HG03103 (cell line): Measurements from ENCODE around the gene ISG20.
"Not testable (repeated sequence)": the region's sequence is repeated elsewhere in the genome, so short reads cannot be mapped to it uniquely, and the experiment has no call there.

Experiments
- ATAC-seq: cut with Tn5 transposase; IDR thresholded peaks from one replicate; pipeline ENCODE4 v1.9.1; 2021; ENCODE audit warnings: low read depth; ENCODE audit not compliant: unreplicated experiment

The ISG20 gene

DNA sequence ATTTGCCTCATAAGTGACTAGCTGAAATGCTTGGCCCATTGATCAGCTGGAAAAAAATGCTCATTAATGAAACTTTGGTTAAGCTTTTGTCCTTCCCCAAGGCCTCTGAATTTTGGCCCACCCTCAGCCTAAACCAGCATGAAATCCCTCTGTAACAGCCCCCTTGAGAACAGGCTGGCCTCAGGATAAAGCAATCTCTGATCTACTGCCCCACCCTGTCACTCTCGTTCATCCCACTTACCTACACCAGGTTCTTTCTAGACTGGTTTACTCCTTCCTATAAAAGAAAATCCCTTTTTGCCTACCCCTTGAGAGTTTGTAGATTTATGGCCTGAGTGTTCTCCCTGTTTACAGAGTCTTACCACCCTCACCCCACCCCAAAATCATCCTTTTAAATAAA, 21.0 kb upstream of the ISG20 start:
- no peak for ATAC-seq

DNA sequence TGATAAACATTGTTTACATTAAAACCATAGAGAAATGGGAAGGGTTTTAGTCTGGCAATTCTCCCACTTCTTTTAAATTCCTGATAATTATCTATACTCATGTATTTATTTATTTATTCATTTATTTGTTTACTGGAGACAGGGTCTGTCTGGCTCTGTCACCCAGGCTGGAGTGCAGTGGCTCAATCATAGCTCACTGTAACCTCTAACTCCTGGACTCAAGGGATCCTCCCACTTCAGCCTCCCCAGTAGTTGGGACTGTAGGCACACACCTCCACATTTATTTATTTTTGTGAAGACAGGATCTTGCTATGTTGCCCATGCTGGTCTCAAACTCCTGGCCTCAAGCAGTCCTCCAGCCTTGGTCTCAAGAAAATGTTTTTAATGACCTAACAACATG, 20.1 kb upstream of the ISG20 start:
- no peak for ATAC-seq

DNA sequence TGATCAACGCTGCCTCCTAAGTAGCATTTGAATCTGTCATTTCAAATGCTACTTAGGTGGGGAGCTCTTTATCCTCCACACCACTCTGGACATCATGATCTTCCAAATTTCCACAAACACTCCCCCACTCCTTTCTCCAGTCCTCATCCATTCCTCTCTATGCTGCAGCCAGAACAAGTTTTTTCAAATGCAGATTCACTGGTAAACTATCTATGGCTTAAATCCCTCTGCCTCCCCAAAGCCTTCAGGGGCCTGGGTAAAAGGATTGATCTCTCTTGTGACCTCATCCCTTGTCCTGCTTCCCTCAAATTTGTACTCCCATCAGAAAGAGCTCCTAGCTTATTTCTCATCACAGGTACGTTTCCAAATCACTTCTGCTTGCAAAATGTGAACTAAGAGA, 19.0 kb upstream of the ISG20 start:
- ATAC-seq, result no peak

DNA sequence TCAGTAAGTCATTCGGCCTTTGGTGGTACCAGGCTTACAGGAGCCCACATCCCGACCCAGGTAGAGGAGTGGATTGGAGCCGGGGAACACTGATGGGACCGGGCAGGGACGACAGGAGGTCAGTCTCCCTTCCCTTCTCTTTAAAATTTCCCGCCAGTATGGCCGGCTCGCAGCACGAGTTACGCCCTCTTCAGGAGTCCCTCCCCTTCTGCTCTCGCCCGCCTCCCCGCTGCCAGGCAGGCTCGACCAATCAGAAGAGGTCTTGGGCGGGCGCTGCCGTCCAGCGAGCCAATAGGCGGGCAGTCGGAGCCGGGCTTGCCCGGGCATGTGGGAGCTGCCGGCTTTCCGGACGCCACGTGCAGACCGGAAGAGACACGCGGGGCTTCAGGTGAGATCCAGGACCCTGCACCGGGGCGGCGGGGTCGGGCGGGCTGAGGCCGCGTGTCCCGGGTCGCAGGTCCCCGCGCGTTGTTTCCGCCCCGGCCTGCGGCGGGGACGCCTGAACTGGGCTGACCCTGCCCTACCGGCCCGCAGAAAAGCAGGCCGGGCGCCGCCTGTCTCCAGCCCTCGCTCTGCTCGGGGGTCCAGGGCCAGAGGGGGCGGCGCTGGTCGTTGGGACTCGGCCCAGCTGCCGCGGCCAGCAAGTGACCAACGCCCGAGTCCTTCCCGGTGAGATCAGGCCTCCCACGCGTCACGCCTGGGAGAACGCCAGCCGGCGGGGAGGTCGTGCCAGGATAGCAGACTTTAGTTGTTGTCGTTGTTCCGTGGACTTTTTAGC, 17.6 kb upstream of the ISG20 start, which contains the start of gene AEN:
AEN (plus strand) TSS at position 346 of the 778 bp plus-strand sequence. CDS start 4,870 bp downstream, outside the sequence.
- ATAC-seq, result peak; percentile 93

DNA sequence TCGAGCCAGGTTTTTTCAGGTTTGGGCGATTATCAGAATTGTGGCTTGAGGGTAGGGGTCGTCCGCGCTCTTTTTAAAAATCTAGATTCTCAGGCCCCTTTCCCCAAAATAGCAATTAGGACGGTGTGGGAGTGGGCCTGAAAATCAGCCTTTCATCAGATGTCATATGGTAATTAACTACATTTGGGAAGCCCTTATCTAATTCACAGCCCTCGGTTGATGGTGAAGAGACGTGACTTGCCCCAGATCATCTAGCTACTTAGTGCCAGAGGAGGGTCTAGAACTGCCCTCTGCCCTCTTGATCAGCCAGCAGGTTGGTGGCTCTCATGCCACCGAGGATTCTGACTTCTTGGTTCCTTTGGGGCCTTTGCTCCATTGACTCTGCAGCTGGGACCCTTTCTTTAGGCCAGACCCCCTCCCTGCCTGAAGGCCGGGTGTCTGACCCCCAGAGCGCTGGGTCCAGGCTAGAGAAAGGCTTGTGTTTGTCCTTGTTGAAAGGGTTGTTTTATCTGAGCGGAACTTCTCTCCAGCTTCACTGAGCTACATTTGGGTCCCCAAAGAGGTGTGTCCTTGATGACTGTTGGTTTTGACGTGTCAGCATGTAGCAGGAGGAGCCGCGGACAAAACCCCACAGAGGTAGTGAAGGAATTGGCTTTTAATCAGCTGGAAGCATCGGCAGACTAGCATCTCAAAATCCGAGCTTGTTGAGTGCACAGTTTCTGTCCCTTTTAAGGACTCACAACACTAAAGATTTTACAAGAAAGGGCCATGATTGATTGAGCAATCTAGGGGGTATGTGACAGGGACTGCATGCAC, 16.8 kb upstream of the ISG20 start:
- peak; percentile 31 for ATAC-seq

DNA sequence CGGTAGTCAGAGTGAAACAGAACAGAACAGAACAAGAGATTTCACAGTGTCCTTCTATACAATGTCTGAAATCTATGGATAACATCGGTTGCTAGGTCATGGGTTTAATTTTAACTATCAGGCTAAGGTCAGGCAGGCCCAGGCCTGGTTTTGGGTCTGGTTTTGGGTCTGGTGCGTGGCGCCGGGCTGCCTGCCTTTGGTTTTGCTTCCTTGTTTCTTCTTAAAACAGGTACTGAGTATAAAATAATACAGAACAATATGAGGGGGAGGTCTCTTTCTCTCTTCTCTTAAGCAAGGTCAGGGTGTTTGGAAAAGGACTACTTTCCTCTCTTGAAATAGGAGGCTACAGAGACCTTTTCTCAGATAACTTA, 16.2 kb upstream of the ISG20 start:
- ATAC-seq, result no peak

DNA sequence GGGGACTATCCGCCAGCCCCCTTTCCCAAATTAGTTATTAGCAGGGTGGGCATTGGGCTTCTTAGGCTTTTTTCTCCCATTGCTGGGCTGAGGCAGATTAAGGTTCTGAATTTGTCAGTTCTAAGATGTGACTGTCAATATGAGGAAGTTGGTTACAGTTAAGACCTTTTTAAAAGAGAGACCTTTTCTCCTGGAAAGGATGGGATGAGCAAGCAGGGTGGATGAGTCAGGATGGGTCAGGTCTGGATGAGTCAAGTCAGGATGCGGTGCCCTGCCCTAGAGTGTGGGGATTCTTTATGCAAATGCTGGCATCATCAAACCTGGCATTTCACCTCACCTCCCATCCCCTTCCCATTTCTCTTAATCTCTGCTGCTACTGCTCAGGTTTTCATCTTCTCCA, 15.8 kb upstream of the ISG20 start:
- no peak for ATAC-seq

DNA sequence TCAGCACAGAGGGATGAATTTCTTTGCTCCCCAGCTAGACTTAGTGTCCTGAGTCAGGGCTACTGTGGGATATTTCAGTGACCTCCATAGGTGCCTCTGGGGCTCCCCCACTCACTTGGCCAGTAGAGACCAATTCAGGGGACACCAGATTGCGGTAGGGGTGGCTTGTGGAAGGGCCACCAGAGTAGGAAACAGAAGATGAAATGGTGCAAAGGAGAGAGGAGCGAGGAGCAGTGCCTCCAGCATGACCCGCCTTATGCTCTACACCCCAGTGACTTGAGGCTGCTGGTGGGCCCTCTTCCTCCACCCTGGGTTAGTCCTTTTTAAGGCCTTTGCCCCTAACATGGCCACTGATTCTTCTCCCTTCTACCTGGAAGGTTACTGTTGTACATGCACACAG, 15.2 kb upstream of the ISG20 start:
- no peak for ATAC-seq

DNA sequence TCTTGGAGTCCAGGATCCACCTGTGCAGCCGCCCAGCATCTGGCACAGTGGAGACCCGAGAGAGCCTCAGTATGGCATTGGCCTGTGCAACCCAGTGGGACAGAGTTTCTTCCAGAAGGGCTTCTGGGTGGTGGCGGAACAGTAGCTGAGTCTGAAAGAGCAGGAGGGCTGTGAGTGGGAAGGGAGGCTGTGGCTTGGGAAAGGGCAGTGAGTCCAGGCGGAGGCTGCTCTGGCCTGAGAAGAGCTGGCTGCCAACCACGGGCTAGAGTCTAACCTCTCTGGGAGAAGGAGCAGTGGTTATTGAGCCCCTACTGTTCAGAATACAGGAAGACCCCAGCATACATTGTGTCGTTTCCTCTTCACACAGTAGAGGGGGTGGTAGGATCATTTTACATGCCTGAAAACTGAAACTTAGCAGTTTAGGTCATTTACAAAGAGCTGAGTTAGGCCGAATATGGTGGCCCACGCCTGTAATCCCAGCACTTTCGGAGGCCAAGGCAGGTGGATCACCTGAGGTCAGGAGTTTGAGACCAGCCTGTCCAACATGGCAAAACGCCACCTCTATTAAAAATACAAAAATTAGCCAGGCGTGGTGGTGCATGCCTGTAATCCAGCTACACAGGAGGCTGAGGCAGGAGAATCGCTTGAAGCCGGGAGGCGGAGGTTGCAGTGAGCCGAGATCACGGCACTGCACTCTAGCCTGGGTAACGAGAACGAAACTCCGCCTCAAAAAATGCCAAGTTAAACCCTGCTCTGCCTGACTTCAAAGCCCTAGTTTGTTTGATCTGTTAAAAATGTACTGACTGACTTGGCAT, 14.5 kb upstream of the ISG20 start:
- no peak for ATAC-seq

DNA sequence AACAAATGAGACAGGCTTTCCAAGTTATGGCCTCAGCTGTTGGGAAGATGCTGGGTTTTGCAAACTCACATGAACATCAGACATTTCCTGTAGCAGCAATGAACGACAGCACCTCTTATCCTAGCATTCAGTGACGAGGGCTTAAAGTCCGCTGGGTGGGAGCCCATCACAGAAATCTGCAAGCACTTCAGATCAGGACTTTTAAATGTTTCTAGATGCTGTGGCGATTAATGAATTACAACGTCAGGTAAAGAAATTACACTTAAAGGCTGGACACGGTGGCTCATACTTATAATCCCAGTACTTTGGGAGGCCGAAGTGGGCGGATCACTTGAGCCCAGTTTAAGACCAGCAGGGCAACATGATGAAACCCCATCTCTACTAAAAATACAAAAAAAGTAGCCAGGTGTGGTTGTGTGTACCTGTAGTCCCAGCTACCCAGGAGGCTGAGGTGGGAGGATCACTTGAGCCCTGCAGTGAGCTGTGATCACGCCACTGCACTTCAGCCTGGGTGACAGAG, 13.8 kb upstream of the ISG20 start:
- no peak for ATAC-seq

DNA sequence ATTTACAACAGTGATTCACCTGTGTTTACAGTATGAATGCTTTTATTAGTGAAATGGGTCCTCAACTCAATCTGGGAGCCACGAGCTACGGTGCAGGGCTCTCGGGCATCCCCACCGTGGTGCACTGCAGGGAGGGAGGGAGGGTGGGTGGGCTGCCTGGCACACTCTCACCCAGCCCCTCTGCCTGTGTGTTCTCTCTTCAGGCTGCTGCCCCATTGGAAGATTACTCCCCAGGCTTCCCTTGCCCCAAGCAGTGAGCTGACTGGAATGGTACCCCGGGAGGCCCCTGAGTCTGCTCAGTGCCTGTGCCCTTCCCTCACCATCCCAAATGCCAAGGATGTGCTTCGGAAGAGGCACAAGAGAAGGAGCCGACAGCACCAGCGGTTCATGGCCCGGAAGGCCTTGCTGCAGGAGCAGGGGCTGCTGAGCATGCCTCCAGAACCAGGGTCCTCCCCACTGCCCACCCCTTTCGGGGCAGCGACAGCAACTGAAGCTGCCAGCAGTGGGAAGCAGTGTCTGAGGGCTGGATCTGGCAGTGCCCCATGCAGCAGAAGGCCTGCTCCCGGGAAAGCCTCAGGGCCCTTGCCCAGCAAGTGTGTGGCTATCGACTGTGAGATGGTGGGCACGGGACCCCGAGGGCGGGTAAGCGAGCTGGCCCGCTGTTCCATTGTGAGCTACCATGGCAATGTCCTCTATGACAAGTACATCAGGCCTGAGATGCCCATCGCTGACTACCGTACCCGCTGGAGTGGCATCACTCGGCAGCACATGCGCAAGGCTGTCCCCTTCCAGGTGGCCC, 12.7 kb upstream of the ISG20 start:
- ATAC-seq, result no peak

DNA sequence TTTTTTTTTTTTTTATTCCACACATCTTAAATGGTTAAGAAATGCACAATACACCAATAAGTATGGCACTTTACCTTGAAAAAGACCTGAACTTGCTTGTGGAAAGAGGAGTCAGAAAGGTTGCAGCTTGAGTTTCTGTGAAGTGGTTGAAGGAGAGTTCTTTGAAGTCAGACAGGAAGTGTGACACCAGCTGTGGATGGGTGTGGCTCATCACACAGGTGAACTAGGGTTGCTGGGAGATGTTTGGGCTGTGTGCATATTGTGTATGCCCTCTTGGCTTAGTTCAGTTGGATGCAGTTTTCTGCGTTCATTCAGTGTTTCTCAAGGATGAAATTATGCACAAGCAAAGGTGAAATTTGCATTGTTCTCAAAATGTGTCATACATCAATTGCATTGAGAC, 11.4 kb upstream of the ISG20 start:
- ATAC-seq, result no peak

DNA sequence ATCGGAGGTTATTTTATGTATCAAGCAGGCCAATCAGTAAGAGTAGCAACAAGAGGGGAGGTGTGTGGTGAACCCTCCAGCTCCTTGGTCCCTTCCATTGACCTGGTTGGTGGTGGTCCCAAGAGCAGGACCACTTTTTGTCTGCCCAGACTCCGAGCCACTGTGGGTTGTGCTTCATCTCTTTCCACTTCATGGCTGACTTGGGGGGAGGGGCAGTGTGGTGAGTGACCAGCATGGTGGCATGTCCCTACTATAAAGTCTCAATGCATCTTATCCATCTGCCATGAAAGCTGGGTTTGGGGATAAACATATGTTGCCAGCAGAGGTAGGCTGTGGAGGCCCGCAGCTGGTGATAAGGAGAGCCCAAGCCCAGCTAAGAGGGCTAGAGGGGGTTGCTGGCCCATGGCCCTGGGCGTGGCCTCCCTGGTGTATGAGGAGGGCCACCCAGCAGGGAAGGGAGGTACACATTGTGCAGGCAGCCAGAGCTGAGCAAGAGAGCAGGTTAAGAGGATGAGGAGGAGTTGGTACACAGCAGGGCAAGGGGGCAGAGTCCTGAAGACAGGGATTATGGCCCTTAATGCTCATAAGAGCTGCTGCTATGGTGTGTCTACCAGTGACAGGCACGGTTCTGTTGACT, 10.7 kb upstream of the ISG20 start:
- no peak for ATAC-seq

DNA sequence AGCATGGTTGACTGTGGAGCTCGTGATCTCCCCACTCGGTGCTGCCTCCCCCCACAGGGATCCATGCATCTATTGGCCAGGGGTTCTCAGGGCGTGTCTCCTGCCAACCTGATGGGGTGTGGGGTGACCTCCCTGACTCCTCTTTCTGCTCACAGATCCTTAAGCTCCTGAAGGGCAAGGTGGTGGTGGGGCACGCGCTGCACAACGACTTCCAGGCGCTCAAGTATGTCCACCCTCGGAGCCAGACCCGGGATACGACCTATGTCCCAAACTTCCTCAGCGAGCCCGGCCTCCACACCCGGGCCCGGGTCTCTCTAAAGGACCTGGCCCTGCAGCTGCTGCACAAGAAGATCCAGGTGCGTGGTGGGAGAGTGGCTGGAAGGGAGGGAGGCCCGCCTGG, 9.7 kb upstream of the ISG20 start:
- ATAC-seq, result no peak

DNA sequence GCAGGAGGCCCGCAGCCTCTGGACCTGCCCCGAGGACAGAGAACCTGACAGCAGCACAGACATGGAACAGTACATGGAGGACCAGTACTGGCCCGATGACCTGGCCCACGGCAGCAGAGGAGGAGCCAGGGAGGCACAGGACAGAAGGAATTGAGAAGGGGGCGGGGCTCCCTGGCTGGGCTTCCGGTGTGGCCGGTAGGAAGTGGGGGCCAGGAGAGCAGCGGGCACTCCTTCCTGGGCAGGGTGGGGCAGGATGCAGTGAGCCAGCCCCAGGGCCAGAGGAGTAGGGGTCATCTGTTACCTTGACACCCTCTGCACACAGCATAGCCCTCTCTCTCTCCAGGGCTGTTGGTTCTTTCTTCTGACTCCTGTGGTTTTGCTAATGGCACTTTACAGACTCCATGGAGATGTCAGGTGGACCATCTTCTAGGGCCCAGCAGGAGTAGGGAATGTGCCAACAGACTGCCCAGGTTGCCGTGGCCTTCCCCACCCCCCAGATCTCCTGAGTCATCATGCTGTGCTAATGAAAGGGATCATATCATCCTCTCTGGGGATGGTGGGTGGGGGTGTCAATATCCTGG, 8.6 kb upstream of the ISG20 start:
- ATAC-seq, result no peak

DNA sequence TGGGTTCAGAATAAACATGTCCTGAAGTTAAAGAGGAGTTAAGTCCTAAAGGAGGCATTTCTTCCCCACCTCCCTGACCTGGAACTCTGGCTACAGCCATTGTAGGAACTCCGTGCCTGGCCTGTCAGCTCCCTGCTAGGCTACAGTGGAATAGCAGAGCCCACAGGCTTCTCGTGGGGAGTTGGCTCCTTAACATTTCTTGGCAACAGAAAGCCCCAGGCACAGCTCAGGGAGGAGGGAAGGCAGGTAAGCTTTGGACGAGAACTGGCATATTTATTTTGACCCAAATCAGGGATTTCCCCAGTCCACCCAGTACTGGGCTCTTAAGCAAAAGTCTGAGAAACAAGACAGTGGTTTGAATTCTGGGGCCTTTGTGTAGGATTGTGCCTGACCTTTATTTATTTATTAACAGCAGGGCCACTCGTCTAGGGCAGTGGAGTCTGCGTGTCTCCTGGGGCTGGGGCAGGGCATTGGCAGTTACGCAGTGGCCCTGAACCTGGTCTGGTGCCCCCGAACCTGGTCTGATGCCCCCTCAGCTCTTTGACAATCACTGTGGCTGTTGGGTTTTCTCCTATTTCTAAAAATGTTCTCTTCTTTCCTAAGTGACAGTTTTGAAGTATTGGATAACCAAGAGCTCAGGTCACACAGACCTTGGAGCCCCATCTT, 7.9 kb upstream of the ISG20 start:
- ATAC-seq, result no peak

DNA sequence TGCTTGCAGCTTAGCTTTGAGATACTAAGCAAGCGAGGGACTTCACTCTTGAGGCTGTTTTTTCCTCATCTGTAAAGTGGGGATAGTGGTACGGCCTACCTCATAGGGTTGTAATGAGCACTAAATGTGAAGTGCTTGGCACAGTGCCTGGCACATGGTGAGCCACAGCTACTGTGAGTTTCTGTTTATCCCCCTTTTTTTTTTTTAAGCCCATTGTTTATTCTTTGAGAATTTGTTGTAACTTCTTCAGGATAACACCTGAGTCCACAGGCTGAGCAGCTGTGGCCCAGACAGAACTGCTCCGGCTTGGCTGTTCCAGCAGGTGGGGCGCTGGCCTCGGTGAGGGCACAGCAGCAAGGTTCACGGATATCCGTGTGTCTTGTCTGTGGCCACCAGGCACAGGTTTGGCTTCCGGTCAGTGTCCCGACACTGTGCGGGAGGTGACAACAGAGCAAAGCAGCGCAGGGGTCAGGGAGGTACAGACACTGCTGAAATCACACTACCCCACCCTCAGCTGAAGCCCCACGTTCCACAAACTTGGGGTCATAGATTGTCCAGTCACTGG, 7.3 kb upstream of the ISG20 start:
- no peak for ATAC-seq

DNA sequence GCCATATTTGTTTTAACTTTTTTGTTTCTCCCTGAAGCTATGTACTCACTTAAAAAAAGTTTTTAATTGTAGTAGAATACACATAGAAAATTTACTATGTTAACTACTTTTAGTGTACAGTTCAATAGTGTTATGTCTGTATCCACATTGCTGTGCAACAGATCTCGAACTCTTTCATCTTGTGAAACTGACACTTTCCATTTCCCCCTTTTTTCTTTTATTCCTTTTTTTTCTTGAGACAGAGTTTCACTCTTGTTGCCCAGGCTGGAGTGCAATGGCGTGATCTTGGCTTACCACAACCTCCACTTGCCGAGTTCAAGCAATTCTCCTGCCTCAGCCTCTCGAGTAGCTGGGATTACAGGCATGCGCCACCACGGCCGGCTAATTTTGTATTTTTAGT, 6.0 kb upstream of the ISG20 start:
- ATAC-seq, result not testable (repeated sequence)
